Progenitor cell of endocrine pancreas (in vitro differentiated cells): Measurements from ENCODE around the gene GRID2. TPM values are rescaled to one million over a fixed set of nuclear protein-coding genes. Genes with fewer than 3 reads are reported as not detected.

Experiments used
- DNase-seq: peaks from one replicate; pipeline ENCODE4 v3.0.0; 2021; ENCODE audit warnings: low spot score; ENCODE audit not compliant: unreplicated experiment
- H3K27ac Mint-ChIP-seq: 2 replicates; pipeline ENCODE4 v1.8.0; 2021; ENCODE audit warnings: mild to moderate bottlenecking, moderate library complexity, mixed read lengths
- H3K27me3 Mint-ChIP-seq: 2 replicates; pipeline ENCODE4 v1.8.0; 2021; ENCODE audit warnings: mixed read lengths
- H3K36me3 Mint-ChIP-seq: 2 replicates; pipeline ENCODE4 v1.8.0; 2022; ENCODE audit warnings: mixed read lengths; ENCODE audit not compliant: insufficient read depth
- H3K4me1 Mint-ChIP-seq: 2 replicates; pipeline ENCODE4 v1.8.0; 2021; ENCODE audit warnings: low read depth, mixed read lengths
- H3K4me3 Mint-ChIP-seq: 2 replicates; pipeline ENCODE4 v1.8.0; 2021; ENCODE audit warnings: low read depth, mild to moderate bottlenecking, moderate library complexity, mixed read lengths
- H3K9me3 Mint-ChIP-seq: 2 replicates; pipeline ENCODE4 v1.8.0; 2021; ENCODE audit warnings: low read depth, mixed read lengths
- total RNA-seq: library from RNA; stranded (reverse); gene quantifications from 2 replicates; pipeline ENCODE4 v1.2.1, GENCODE V29; 2021
- TF ChIP-seq, protein P1 (sequence below): fragments of 200-600 bp; sonication (generic); IDR thresholded peaks from one replicate; pipeline ENCODE4 v1.5.0; 2021; ENCODE audit warnings: antibody characterized with exemption, mild to moderate bottlenecking; ENCODE audit not compliant: unreplicated experiment

The GRID2 gene
- total RNA-seq, 1 donor from 2014 or later: 0.69 TPM

- Mint-ChIP-seq H3K27me3 (no peaks in the 10 kb centered on the region), H3K4me1 (no peaks in the 10 kb centered on the region), H3K36me3 (no peaks in the 10 kb centered on the region), H3K9me3 (no peaks in the 10 kb centered on the region), H3K4me3 (no peak overlapping the region), H3K27ac (no peak overlapping the region)
- no peak for DNase-seq
- TF ChIP-seq, protein P1, sequence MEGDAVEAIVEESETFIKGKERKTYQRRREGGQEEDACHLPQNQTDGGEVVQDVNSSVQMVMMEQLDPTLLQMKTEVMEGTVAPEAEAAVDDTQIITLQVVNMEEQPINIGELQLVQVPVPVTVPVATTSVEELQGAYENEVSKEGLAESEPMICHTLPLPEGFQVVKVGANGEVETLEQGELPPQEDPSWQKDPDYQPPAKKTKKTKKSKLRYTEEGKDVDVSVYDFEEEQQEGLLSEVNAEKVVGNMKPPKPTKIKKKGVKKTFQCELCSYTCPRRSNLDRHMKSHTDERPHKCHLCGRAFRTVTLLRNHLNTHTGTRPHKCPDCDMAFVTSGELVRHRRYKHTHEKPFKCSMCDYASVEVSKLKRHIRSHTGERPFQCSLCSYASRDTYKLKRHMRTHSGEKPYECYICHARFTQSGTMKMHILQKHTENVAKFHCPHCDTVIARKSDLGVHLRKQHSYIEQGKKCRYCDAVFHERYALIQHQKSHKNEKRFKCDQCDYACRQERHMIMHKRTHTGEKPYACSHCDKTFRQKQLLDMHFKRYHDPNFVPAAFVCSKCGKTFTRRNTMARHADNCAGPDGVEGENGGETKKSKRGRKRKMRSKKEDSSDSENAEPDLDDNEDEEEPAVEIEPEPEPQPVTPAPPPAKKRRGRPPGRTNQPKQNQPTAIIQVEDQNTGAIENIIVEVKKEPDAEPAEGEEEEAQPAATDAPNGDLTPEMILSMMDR: no peak
Measured at GRCh38 chr4:93478805-93479204, 1175.0 kb downstream of the GRID2 start.

- Mint-ChIP-seq H3K4me3 (no peak overlapping the region), H3K27ac (no peak overlapping the region), H3K4me1 (no peaks in the 10 kb centered on the region), H3K9me3 (no peaks in the 10 kb centered on the region), H3K36me3 (no peaks in the 10 kb centered on the region), H3K27me3 (no peaks in the 10 kb centered on the region)
- DNase-seq: no peak
- TF ChIP-seq, protein P1: no peak
Measured at GRCh38 chr4:93480452-93480851, 1176.7 kb downstream of the GRID2 start.

DNA sequence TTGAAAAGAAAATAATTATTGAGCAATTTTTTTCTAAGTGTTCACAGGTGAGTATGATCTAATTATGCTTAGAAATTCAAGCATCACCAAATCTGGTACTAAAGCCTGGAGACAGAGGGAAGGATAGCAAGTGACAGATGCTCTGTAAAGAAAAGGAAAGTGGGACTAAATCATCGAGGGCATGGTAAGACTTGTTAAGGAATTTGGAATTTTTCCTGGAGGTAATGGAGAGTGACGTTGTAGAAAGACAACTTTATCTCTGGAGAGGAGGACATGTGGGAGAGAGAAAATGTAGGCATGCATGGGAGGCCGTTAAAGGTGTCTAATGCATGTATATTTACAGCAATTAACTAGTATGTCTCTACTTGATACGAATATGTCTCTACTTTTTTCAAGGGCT, 1191.6 kb downstream of the GRID2 start:
- Mint-ChIP-seq H3K27ac (no peak overlapping the region), H3K36me3 (no peaks in the 10 kb centered on the region), H3K9me3 (no peaks in the 10 kb centered on the region), H3K4me1 (no peaks in the 10 kb centered on the region), H3K4me3 (no peak overlapping the region), H3K27me3 (no peaks in the 10 kb centered on the region)
- TF ChIP-seq, protein P1: no peak
- no peak for DNase-seq

DNA sequence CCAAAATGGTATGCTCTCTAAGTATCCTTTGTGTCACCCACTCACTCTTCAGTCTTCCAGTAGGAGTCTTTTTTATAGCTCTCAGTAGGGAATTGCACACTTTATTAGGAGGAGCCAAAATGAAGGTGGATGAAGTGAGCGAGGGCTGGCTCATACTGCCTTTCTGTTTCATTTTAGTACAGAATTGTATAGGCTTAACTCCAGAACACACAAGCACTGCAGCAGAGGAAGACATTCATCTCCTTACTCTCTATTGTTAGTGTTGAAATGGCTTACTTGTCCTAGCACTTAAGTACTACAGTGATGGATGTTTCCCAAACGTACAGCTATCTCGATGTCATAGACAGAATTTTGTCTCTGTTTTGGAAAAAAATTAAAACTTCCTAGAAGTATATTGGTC, 1197.5 kb downstream of the GRID2 start:
- H3K27me3 Mint-ChIP-seq: no peaks in the 10 kb centered on the region
- TF ChIP-seq, protein P1: no peak
- no peaks in the 10 kb centered on the region for H3K4me1 Mint-ChIP-seq
- no peak for DNase-seq
- H3K36me3 Mint-ChIP-seq: no peaks in the 10 kb centered on the region
- H3K27ac Mint-ChIP-seq: no peak overlapping the region
- no peaks in the 10 kb centered on the region for H3K9me3 Mint-ChIP-seq
- H3K4me3 Mint-ChIP-seq: no peak overlapping the region

- Mint-ChIP-seq H3K4me3 (no peak overlapping the region), H3K36me3 (no peaks in the 10 kb centered on the region), H3K27me3 (no peaks in the 10 kb centered on the region), H3K27ac (no peak overlapping the region), H3K9me3 (no peaks in the 10 kb centered on the region), H3K4me1 (no peaks in the 10 kb centered on the region)
- DNase-seq: no peak
- TF ChIP-seq, protein P1: no peak
Measured at GRCh38 chr4:93501946-93502345, 1198.2 kb downstream of the GRID2 start.
